Duodenal mucosa (tissue), 2 donors: Measurements from ENCODE around the gene DGKZ.
A peak's percentile ranks its signal among the peaks of the same experiment; 100 is the strongest.
"Not testable (repeated sequence)": the region's sequence is repeated elsewhere in the genome, so short reads cannot be mapped to it uniquely, and the experiment has no call there.

Experiments used
- H3K27ac ChIP-seq: one replicate; pipeline ENCODE4 v1.7.0; 2013; ENCODE audit warnings: low read depth, low read length
- H3K27me3 ChIP-seq, 2 donors: one replicate each; pipeline ENCODE4 v1.7.0; 2013; ENCODE audit warnings: low read length in 2 of 2, control low read depth in 1 of 2; ENCODE audit not compliant: insufficient read depth in 2 of 2, control insufficient read depth in 1 of 2
- H3K36me3 ChIP-seq, 2 donors: one replicate each; pipeline ENCODE4 v1.7.0; 2013; ENCODE audit warnings: low read length in 2 of 2, control low read depth in 1 of 2; ENCODE audit not compliant: insufficient read depth in 2 of 2, control insufficient read depth in 1 of 2
- H3K4me1 ChIP-seq, 2 donors: one replicate each; pipeline ENCODE4 v1.7.0; 2013; ENCODE audit warnings: low read length in 2 of 2, control low read depth in 1 of 2; ENCODE audit not compliant: insufficient read depth in 2 of 2, control insufficient read depth in 1 of 2
- H3K4me3 ChIP-seq, 2 donors: one replicate each; pipeline ENCODE4 v1.7.0; 2013; ENCODE audit warnings: low read length in 2 of 2, low read depth in 1 of 2
- H3K9ac ChIP-seq, 2 donors: one replicate each; pipeline ENCODE4 v1.7.0; 2013; ENCODE audit warnings: low read length in 2 of 2, low read depth in 1 of 2
- H3K9me3 ChIP-seq, 2 donors: one replicate each; pipeline ENCODE4 v1.7.0; 2013; ENCODE audit warnings: low read length in 2 of 2, control low read depth in 1 of 2; ENCODE audit not compliant: control insufficient read depth in 1 of 2

The DGKZ gene

GRCh38 chr11:46379482-46380293 lies 32.4 kb downstream of the DGKZ start:
- H3K36me3 ChIP-seq = peaks cover 4 to 36% of the 10 kb centered on the region in 2 donors
- not testable (repeated sequence) for H3K9ac ChIP-seq, H3K9me3 ChIP-seq, H3K27me3 ChIP-seq, H3K4me3 ChIP-seq
- peak overlapping the region; percentile 42 for H3K27ac ChIP-seq
- peaks cover 25 to 26% of the 10 kb centered on the region in 2 donors for H3K4me1 ChIP-seq

GRCh38 chr11:46380340-46381047 lies 33.2 kb downstream of the DGKZ start:
- peak overlapping the region; percentile 69 to 80 for H3K4me3 ChIP-seq
- peaks cover 4 to 28% of the 10 kb centered on the region in 2 donors for H3K36me3 ChIP-seq
- H3K9ac ChIP-seq = peak overlapping the region; percentile 74 to 82
- H3K4me1 ChIP-seq = peaks cover 30% of the 10 kb centered on the region in 2 donors
- peaks cover 0 to 4% of the 10 kb centered on the region in 2 donors for H3K27me3 ChIP-seq
- no peaks in the 10 kb centered on the region for H3K9me3 ChIP-seq
- H3K27ac ChIP-seq = peak overlapping the region; percentile 92

GRCh38 chr11:46381048-46381818 lies 34.0 kb downstream of the DGKZ start, which contains the start of gene MDK:
Gene MDK, plus strand, starts transcription at chr11:46381669. Its CDS starts 389 bp downstream, at chr11:46382058.
- H3K9me3 ChIP-seq = no peaks in the 10 kb centered on the region
- peaks cover 0 to 7% of the 10 kb centered on the region in 2 donors for H3K27me3 ChIP-seq
- peak within 1 kb of the TSS; percentile 74 to 82 for H3K9ac ChIP-seq
- H3K36me3 ChIP-seq = peaks cover 4 to 21% of the 10 kb centered on the region in 2 donors
- peak within 1 kb of the TSS; percentile 92 for H3K27ac ChIP-seq
- H3K4me3 ChIP-seq = peak within 1 kb of the TSS; percentile 77 to 80
- H3K4me1 ChIP-seq = peaks cover 30% of the 10 kb centered on the region in 2 donors

- peak overlapping the region; percentile 47 to 81 for H3K9ac ChIP-seq
- no peaks in the 10 kb centered on the region for H3K9me3 ChIP-seq
- H3K27me3 ChIP-seq = peaks cover 0 to 9% of the 10 kb centered on the region in 2 donors
- H3K4me1 ChIP-seq = peaks cover 30% of the 10 kb centered on the region in 2 donors
- H3K36me3 ChIP-seq = peaks cover 0 to 14% of the 10 kb centered on the region in 2 donors
- H3K4me3 ChIP-seq = peak overlapping the region; percentile 71 to 77
- H3K27ac ChIP-seq = peak overlapping the region; percentile 56
Measured at GRCh38 chr11:46381819-46382645, 34.8 kb downstream of the DGKZ start.

- Histone ChIP-seq H3K36me3 (peaks cover 0 to 8% of the 10 kb centered on the region in 2 donors), H3K4me1 (peaks cover 30 to 31% of the 10 kb centered on the region in 2 donors), H3K4me3 (peak overlapping the region; percentile 71 to 77), H3K27ac (no peak overlapping the region), H3K27me3 (peaks cover 6 to 14% of the 10 kb centered on the region in 2 donors), H3K9me3 (no peaks in the 10 kb centered on the region), H3K9ac (peak overlapping the region; percentile 47 to 81)
Measured at GRCh38 chr11:46382646-46383403, 35.6 kb downstream of the DGKZ start.

- H3K36me3 ChIP-seq = peaks cover 0 to 2% of the 10 kb centered on the region in 2 donors
- H3K9me3 ChIP-seq = no peaks in the 10 kb centered on the region
- H3K9ac ChIP-seq = peak overlapping the region in 1 of 2 donors; percentile 33
- H3K27me3 ChIP-seq = peaks cover 7 to 19% of the 10 kb centered on the region in 2 donors
- peaks cover 35 to 36% of the 10 kb centered on the region in 2 donors for H3K4me1 ChIP-seq
- peak overlapping the region in 1 of 2 donors; percentile 32 for H3K4me3 ChIP-seq
- H3K27ac ChIP-seq = peak overlapping the region; percentile 41
Measured at GRCh38 chr11:46383404-46383758, 36.1 kb downstream of the DGKZ start.

- Histone ChIP-seq H3K36me3 (no peaks in the 10 kb centered on the region), H3K9ac (peak overlapping the region in 1 of 2 donors; percentile 33), H3K27me3 (peaks cover 15 to 27% of the 10 kb centered on the region in 2 donors), H3K4me1 (peaks cover 41 to 42% of the 10 kb centered on the region in 2 donors), H3K4me3 (peak overlapping the region; percentile 1 to 32), H3K27ac (peak overlapping the region; percentile 5), H3K9me3 (no peaks in the 10 kb centered on the region)
Measured at GRCh38 chr11:46383974-46384701, 36.9 kb downstream of the DGKZ start.

- H3K27me3 ChIP-seq = peaks cover 27 to 39% of the 10 kb centered on the region in 2 donors
- H3K36me3 ChIP-seq = no peaks in the 10 kb centered on the region
- no peak overlapping the region for H3K9ac ChIP-seq
- H3K4me3 ChIP-seq = no peak overlapping the region
- peaks cover 51 to 53% of the 10 kb centered on the region in 2 donors for H3K4me1 ChIP-seq
- no peaks in the 10 kb centered on the region for H3K9me3 ChIP-seq
- H3K27ac ChIP-seq = no peak overlapping the region
Measured at GRCh38 chr11:46385169-46386004, 38.1 kb downstream of the DGKZ start.
